ENCODE data around the gene PRKRA.

DNA sequence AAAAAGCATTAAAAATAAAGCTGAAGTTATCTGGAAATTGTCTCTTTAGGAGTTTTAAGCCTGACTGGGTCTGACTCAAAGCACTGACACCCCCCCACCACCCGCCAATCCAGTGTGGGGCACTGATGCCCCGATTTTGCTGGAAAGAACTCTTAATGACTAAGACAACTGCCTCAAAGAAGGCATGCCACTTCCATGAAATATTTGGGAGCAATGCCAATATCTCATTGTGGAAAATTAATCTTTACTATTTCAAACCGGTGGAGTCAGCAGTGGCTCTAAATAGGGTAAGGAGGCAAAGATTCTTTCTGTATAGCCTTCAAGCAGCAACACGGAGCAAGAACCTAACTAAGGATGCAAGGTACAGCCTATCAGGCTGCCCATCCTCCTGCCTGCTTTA lies 23.0 kb upstream of the PRKRA start:
- TF ChIP-seq, protein P1, sequence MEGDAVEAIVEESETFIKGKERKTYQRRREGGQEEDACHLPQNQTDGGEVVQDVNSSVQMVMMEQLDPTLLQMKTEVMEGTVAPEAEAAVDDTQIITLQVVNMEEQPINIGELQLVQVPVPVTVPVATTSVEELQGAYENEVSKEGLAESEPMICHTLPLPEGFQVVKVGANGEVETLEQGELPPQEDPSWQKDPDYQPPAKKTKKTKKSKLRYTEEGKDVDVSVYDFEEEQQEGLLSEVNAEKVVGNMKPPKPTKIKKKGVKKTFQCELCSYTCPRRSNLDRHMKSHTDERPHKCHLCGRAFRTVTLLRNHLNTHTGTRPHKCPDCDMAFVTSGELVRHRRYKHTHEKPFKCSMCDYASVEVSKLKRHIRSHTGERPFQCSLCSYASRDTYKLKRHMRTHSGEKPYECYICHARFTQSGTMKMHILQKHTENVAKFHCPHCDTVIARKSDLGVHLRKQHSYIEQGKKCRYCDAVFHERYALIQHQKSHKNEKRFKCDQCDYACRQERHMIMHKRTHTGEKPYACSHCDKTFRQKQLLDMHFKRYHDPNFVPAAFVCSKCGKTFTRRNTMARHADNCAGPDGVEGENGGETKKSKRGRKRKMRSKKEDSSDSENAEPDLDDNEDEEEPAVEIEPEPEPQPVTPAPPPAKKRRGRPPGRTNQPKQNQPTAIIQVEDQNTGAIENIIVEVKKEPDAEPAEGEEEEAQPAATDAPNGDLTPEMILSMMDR (IDR thresholded peaks at IDR 0.05): no peak
- no peak for TF ChIP-seq POLR2AphosphoS5 (IDR thresholded peaks at IDR 0.05; ENCODE audit: insufficient read depth in 1 of 2, low read depth in 1 of 2)
